OCI-LY3 (cell line): ENCODE results near the gene ECM2.

Experiments used
- H2AFZ ChIP-seq: fragments of 200-600, 300-600 bp; shearing (Covaris generic); 2 replicates; pipeline ENCODE4 v1.6.0; 2014; ENCODE audit warnings: antibody characterized with exemption, low read depth, low read length
- H3K27ac ChIP-seq: fragments of 200-600, 300-600 bp; sonication (generic); 2 replicates; pipeline ENCODE4 v1.5.1; 2014; ENCODE audit warnings: mild to moderate bottlenecking, low read length, moderate library complexity, mixed read lengths
- H3K27me3 ChIP-seq: fragments of 200-600, 300-600 bp; sonication (generic); 2 replicates; pipeline ENCODE4 v1.6.1; 2014; ENCODE audit warnings: low read depth, low read length, mixed read lengths
- H3K36me3 ChIP-seq: fragments of 200-600, 300-600 bp; sonication (generic); replicated peaks from 2 replicates; pipeline ENCODE3; 2014; ENCODE audit warnings: low read depth, low read length, mixed read lengths
- H3K4me1 ChIP-seq: fragments of 300-600, 200-600 bp; sonication (generic); 2 replicates; pipeline ENCODE4 v1.6.1; 2014; ENCODE audit warnings: low read length, mixed read lengths
- H3K4me2 ChIP-seq: fragments of 200-600, 300-600 bp; sonication (generic); 2 replicates; pipeline ENCODE4 v1.6.1; 2014; ENCODE audit warnings: low read length, mixed read lengths
- H3K4me3 ChIP-seq: fragments of 300-600, 200-600 bp; sonication (generic); 2 replicates; pipeline ENCODE4 v1.5.1; 2014; ENCODE audit warnings: antibody characterized with exemption, mild to moderate bottlenecking, low read length, moderate library complexity
- H3K79me2 ChIP-seq: fragments of 300-600, 200-600 bp; shearing (Covaris generic); 2 replicates; pipeline ENCODE4 v1.6.1; 2014; ENCODE audit warnings: mild to moderate bottlenecking, low read length, mixed read lengths
- H3K9ac ChIP-seq: fragments of 300-600, 200-600 bp; shearing (Covaris generic); 2 replicates; pipeline ENCODE4 v1.6.0; 2014; ENCODE audit warnings: mild to moderate bottlenecking, low read length, moderate library complexity
- H3K9me3 ChIP-seq: fragments of 200-600, 300-600 bp; shearing (Covaris generic); 2 replicates; pipeline ENCODE4 v1.6.1; 2014; ENCODE audit warnings: low read length, mixed read lengths; ENCODE audit not compliant: insufficient read depth
- H4K20me1 ChIP-seq: fragments of 200-600, 300-600 bp; sonication (generic); 2 replicates; pipeline ENCODE4 v1.6.1; 2016; ENCODE audit warnings: low read length, mixed read lengths; ENCODE audit not compliant: insufficient read depth
- EZH2phosphoT487 ChIP-seq: fragments of 200-600 bp; shearing (Covaris generic); IDR thresholded peaks from 2 replicates; pipeline ENCODE4 v1.6.1; 2018; ENCODE audit warnings: antibody characterized with exemption, mixed run types, low read depth
- TF ChIP-seq, protein P1 (sequence below): fragments of 200-600, 300-600 bp; sonication (generic); IDR thresholded peaks from 2 replicates; pipeline ENCODE4 v1.5.1; 2014; ENCODE audit warnings: antibody characterized with exemption, low read length, low read depth

Gene ECM2

DNA sequence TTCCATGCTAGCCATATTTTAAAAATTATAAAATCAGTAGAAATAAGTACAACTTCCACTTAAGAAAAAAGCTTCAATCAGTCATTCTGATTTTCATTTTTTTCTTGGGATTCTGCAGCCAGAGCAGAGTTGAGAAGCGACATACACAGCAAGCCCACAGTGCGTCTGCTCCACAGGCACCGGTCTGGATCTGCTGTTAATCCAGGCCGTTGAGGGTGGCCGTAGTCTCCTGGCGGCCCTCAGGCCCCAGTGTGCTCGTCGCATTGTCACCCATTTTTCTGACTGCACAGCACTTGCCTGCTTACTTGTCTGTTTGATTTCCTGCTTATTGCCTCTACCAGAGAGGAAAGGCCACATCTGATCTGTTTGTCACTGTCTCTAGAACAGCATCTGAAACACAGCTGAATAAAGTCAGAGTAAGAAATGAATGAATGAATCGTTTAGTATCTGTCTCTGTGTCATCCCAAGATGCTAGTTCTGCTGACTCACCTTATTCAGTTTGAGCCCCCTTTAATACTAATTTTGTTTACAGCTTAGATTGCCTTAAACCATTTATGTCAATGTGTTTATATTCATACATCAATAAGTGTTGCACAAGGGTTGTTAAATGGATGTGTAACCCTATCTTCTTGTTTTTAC lies 41.9 kb downstream of the ECM2 start:
- Histone ChIP-seq H3K4me3 (no peak overlapping the region), H3K27me3 (no peaks in the 10 kb centered on the region), H3K79me2 (no peaks in the 10 kb centered on the region), H3K27ac (no peak overlapping the region), H3K9me3 (no peaks in the 10 kb centered on the region), H3K36me3 (no peaks in the 10 kb centered on the region), H3K9ac (no peak overlapping the region), H3K4me1 (peaks cover 11% of the 10 kb centered on the region), H2AFZ (no peak overlapping the region), H4K20me1 (no peaks in the 10 kb centered on the region), H3K4me2 (no peak overlapping the region)
- TF ChIP-seq, protein P1, sequence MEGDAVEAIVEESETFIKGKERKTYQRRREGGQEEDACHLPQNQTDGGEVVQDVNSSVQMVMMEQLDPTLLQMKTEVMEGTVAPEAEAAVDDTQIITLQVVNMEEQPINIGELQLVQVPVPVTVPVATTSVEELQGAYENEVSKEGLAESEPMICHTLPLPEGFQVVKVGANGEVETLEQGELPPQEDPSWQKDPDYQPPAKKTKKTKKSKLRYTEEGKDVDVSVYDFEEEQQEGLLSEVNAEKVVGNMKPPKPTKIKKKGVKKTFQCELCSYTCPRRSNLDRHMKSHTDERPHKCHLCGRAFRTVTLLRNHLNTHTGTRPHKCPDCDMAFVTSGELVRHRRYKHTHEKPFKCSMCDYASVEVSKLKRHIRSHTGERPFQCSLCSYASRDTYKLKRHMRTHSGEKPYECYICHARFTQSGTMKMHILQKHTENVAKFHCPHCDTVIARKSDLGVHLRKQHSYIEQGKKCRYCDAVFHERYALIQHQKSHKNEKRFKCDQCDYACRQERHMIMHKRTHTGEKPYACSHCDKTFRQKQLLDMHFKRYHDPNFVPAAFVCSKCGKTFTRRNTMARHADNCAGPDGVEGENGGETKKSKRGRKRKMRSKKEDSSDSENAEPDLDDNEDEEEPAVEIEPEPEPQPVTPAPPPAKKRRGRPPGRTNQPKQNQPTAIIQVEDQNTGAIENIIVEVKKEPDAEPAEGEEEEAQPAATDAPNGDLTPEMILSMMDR, result no peak
- no peak for TF ChIP-seq EZH2phosphoT487

DNA sequence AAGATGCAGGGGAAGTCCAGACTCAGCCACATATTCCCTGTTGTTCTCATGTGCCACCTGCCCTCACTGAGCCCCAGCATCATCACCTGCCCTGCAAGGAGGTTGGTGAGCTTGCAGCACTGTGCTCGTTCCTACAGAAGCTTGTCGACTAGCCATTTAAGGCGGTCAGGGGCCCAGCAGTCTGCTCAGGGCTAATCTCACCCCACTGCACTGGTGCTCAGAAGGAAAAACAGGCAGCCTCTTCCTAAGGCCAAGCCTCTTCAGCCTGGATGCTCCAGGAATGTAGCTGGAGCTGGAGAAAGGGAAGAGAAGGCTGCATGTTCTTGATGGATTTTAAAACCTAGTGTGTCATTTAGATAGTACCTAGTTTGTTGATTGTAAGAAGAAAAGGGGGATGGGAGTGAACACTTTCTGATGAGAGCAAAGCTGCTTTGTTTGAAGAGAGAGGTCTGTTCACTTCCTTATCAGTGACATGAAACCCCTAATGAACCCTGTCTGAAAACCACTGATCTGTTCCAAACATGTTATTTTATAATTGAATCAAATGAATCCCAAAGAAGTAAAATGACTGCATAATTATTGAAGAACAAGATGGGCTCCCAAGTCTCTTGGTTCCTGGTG lies 42.9 kb downstream of the ECM2 start:
- H3K4me1 ChIP-seq, result peaks cover 11% of the 10 kb centered on the region
- TF ChIP-seq, protein P1, result no peak
- TF ChIP-seq EZH2phosphoT487, result no peak
- no peaks in the 10 kb centered on the region for H3K9me3 ChIP-seq
- H3K36me3 ChIP-seq, result no peaks in the 10 kb centered on the region
- no peaks in the 10 kb centered on the region for H4K20me1 ChIP-seq
- H3K9ac ChIP-seq, result no peak overlapping the region
- H3K79me2 ChIP-seq, result no peaks in the 10 kb centered on the region
- H3K27me3 ChIP-seq, result no peaks in the 10 kb centered on the region
- H3K27ac ChIP-seq, result no peak overlapping the region
- no peak overlapping the region for H2AFZ ChIP-seq
- H3K4me3 ChIP-seq, result no peak overlapping the region
- H3K4me2 ChIP-seq, result peak overlapping the region; percentile 9; the same call in 1 of the 2 replicates

DNA sequence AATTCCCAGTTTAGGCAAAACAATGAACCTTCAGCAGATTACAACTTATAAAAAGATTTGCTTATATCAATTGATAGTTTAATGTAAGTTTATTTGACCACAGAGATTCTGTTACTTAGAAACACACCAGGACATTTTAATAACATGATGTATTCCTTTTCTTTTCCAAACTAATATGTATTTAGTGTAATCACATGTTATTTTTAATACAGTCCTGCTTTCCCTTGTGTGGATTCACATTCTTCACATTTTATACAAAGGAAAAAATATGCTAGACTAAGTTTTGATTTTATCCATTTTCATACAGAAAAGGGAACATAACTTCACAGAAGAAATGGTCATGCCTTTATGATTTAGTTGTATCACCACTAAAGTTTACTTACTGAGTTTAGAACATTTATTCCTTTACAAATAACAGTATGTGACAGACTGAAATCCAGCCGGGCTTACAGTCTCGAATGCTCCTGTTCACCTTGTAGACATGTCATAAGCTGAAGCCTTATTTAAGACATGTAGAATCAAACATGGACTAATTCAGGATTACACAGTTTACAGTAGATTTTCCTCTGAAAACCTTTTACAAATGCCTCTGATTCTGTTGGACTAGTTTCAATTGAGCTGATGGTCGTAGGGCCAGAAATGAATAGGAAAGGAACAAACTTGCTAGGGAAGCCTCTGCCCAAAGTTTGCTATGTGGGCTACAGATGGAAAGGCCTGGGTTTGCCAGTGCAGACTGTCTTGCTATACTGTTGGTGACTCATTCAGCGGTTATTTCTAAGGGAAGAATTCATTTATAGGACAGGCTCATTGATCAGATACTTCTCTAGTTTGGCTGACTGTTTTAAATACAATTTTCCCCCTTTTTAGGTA lies 46.9 kb downstream of the ECM2 start:
- H3K36me3 ChIP-seq, result no peaks in the 10 kb centered on the region
- no peaks in the 10 kb centered on the region for H4K20me1 ChIP-seq
- H3K9me3 ChIP-seq, result no peaks in the 10 kb centered on the region
- H3K4me1 ChIP-seq, result peaks cover 11% of the 10 kb centered on the region
- H3K4me3 ChIP-seq, result no peak overlapping the region
- no peak overlapping the region for H3K4me2 ChIP-seq
- no peak for TF ChIP-seq EZH2phosphoT487
- TF ChIP-seq, protein P1, result no peak
- no peak overlapping the region for H3K27ac ChIP-seq
- no peak overlapping the region for H3K9ac ChIP-seq
- no peaks in the 10 kb centered on the region for H3K27me3 ChIP-seq
- H3K79me2 ChIP-seq, result no peaks in the 10 kb centered on the region
- no peak overlapping the region for H2AFZ ChIP-seq

DNA sequence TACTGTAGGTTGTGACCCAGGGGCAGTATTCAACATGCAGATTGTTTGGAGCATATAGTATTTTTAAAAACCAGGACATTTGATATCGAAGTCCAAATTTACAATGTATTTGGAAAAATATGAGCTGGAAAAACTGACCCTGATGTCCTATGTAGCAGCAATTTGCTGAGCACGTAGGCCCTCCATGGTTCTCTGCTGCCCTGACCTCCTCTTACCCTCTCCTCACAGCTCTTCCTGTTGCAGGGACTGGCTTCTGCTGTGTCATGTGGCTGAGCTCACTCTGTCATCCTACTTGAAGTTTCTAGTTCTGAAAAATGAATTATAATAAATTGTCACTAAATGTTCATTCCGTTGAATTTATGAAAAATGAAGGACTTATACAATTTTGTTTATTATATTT lies 49.4 kb downstream of the ECM2 start:
- no peaks in the 10 kb centered on the region for H3K79me2 ChIP-seq
- H3K9ac ChIP-seq, result no peak overlapping the region
- H3K27me3 ChIP-seq, result no peaks in the 10 kb centered on the region
- no peaks in the 10 kb centered on the region for H3K9me3 ChIP-seq
- H2AFZ ChIP-seq, result no peak overlapping the region
- no peaks in the 10 kb centered on the region for H3K36me3 ChIP-seq
- peaks cover 3% of the 10 kb centered on the region for H3K4me1 ChIP-seq
- H3K4me2 ChIP-seq, result no peak overlapping the region
- H4K20me1 ChIP-seq, result no peaks in the 10 kb centered on the region
- H3K4me3 ChIP-seq, result no peak overlapping the region
- TF ChIP-seq, protein P1, result no peak
- TF ChIP-seq EZH2phosphoT487, result no peak
- no peak overlapping the region for H3K27ac ChIP-seq
